ENCODE data around the gene ZNF778.
A peak's percentile ranks its signal among the peaks of the same experiment; 100 is the strongest.

Gene ZNF778

DNA sequence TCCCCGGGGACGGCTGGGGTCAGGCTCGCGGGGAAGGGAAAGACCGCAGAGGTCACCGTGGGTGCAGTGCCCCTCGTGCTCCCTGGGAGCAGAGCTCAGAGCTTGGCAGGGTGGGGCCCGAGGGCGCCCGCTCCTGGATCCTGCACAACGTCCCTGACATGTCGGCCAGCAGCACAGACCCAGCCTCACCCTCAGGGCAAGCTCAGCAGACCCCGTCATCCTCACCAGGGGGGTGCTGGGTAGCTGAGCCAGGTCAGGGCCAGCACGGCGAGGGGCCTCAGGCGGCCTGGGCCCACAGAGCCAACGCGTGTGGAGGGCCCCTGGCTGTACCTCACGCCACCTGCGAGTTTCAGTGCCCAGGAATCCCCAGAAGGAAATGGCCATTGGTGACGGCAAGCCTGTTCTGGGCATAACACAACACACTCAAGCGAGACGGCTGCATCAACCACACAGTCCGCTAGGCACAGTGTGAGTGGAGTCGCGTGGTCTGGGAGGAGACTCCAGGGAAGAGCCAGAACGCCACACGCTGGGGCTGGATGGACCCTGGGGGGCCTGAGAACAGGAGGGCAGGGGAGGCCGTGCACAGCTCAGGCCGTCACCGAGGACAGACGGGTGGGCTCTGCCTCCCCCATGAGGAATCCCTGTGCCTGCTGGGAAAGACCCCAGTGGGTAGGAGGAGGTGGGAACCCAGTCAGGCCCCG lies 60.3 kb downstream of the ZNF778 start (continued):
- TF ChIP-seq, protein P1, sequence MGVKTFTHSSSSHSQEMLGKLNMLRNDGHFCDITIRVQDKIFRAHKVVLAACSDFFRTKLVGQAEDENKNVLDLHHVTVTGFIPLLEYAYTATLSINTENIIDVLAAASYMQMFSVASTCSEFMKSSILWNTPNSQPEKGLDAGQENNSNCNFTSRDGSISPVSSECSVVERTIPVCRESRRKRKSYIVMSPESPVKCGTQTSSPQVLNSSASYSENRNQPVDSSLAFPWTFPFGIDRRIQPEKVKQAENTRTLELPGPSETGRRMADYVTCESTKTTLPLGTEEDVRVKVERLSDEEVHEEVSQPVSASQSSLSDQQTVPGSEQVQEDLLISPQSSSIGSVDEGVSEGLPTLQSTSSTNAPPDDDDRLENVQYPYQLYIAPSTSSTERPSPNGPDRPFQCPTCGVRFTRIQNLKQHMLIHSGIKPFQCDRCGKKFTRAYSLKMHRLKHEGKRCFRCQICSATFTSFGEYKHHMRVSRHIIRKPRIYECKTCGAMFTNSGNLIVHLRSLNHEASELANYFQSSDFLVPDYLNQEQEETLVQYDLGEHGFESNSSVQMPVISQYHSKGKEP (tag by site-specific recombination; IDR thresholded peaks at IDR 0.05), result no peak
- TF ChIP-seq ZNF133 (tag by site-specific recombination; IDR thresholded peaks at IDR 0.05) (no peak), ZNF2 (tag by site-specific recombination; IDR thresholded peaks at IDR 0.05) (no peak), ZNF311 (tag by site-specific recombination; IDR thresholded peaks at IDR 0.05; ENCODE audit: borderline replicate concordance) (no peak), ZNF266 (tag by site-specific recombination; IDR thresholded peaks at IDR 0.05; ENCODE audit: low read depth) (no peak), ZIC2 (tag by site-specific recombination; IDR thresholded peaks at IDR 0.05) (peak; percentile 74), YY1 (tag by site-specific recombination; IDR thresholded peaks at IDR 0.05) (no peak), SCRT2 (tag by site-specific recombination; IDR thresholded peaks at IDR 0.05) (no peak), ZNF707 (tag by site-specific recombination; IDR thresholded peaks at IDR 0.05) (no peak), ZNF785 (tag by site-specific recombination; IDR thresholded peaks at IDR 0.05) (no peak), ZNF660 (tag by site-specific recombination; IDR thresholded peaks at IDR 0.05) (no peak), ZNF175 (tag by site-specific recombination; IDR thresholded peaks at IDR 0.05) (no peak), GLIS1 (tag by site-specific recombination; IDR thresholded peaks at IDR 0.05) (peak; percentile 53; the same call in 1 of the 2 replicates), ZNF433 (tag by site-specific recombination; IDR thresholded peaks at IDR 0.05; ENCODE audit: low read depth) (no peak), SP2 (tag by site-specific recombination; IDR thresholded peaks at IDR 0.05) (no peak), KLF7 (tag by site-specific recombination; IDR thresholded peaks at IDR 0.05; ENCODE audit: borderline replicate concordance) (no peak), ZNF610 (tag by site-specific recombination; IDR thresholded peaks at IDR 0.05; ENCODE audit: borderline replicate concordance) (no peak)

DNA sequence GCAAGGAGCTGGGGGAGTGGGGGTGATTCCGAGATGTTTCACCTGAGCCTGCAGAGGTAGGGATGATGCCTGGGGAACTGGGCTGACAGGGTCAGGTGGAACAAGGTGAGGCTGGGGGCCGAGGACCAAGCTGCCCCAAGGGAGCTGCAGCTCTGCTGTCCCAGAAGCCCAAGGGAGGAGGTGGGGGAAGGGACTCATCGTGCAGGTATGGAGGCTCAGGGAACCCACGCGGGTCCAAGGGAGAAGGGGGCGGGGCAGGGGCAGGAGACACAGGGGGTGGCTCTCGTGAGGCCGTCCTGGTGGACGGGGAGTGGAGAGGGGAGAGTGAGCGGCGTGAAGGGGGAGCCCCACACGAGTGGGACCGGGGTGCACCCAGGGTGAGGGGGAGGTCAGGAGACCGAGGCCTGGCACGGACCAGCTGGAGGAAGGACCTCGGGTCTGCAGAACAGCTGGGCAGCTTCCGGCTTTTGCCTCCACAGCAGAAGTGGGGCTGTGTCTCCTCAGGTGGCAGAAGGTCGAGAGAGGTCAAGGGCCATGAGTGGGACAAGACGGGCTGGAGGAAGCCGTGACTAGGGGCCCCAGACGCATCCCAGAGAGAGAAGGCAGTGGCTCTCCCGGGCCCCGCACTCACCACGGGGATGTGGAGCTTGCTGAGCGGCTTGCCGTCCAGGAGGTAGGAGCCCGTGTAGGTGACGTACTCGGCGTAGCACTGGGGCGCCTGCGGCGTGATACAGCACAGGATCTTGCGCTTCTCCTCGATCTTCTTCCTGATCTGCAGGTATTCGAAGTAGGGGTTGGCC lies 61.1 kb downstream of the ZNF778 start:
- Histone ChIP-seq H3K27ac (ENCODE audit: extremely low read depth, low read depth, low read length) (0 out of 2 replicates have a peak overlapping the region, but pooled peaks have one; percentile 3), H3K4me1 (ENCODE audit: control insufficient read depth, insufficient read depth, low read length) (no peaks in the 10 kb centered on the region)

More for the DNA sequence above, 61.1 kb downstream of the ZNF778 start:
- H3K4me3 ChIP-seq (ENCODE audit: low read depth, low read length), result no peak overlapping the region
- H3K36me3 ChIP-seq (ENCODE audit: control insufficient read depth in 2 of 2, insufficient read depth in 1 of 2, low read length in 2 of 2), result peaks cover 0 to 88% of the 10 kb centered on the region in 2 experiments; a peak in 1 of 3 replicates
- CTCF ChIA-PET, result interaction anchor here (1.6 kb wide), 1 partner anchor 11 kb away, joined by 6 read pairs; no protein-coding TSS in a partner anchor
- no peaks in the 10 kb centered on the region for H3K9me3 ChIP-seq (ENCODE audit: control insufficient read depth, insufficient read depth, low read depth, low read length)
- TF ChIP-seq, protein P2, sequence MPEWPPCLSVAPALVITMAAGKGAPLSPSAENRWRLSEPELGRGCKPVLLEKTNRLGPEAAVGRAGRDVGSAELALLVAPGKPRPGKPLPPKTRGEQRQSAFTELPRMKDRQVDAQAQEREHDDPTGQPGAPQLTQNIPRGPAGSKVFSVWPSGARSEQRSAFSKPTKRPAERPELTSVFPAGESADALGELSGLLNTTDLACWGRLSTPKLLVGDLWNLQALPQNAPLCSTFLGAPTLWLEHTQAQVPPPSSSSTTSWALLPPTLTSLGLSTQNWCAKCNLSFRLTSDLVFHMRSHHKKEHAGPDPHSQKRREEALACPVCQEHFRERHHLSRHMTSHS (tag by site-specific recombination; IDR thresholded peaks at IDR 0.05), result no peak
- 0 out of 2 replicates have a peak, but pooled peaks have one; percentile 23 for TF ChIP-seq KLF9 (tag by site-specific recombination; IDR thresholded peaks at IDR 0.05; ENCODE audit: low read depth)
- TF ChIP-seq, protein P3, sequence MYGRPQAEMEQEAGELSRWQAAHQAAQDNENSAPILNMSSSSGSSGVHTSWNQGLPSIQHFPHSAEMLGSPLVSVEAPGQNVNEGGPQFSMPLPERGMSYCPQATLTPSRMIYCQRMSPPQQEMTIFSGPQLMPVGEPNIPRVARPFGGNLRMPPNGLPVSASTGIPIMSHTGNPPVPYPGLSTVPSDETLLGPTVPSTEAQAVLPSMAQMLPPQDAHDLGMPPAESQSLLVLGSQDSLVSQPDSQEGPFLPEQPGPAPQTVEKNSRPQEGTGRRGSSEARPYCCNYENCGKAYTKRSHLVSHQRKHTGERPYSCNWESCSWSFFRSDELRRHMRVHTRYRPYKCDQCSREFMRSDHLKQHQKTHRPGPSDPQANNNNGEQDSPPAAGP (tag by site-specific recombination; IDR thresholded peaks at IDR 0.05), result no peak
- POLR2A ChIA-PET, result no interaction called here
